HG03025 (cell line): ENCODE results near the gene NISCH.

Source experiments
- ATAC-seq: cut with Tn5 transposase; IDR thresholded peaks from one replicate; pipeline ENCODE4 v1.9.1; 2021; ENCODE audit warnings: mild to moderate bottlenecking, moderate library complexity; ENCODE audit not compliant: unreplicated experiment, low FRiP score

NISCH gene

DNA sequence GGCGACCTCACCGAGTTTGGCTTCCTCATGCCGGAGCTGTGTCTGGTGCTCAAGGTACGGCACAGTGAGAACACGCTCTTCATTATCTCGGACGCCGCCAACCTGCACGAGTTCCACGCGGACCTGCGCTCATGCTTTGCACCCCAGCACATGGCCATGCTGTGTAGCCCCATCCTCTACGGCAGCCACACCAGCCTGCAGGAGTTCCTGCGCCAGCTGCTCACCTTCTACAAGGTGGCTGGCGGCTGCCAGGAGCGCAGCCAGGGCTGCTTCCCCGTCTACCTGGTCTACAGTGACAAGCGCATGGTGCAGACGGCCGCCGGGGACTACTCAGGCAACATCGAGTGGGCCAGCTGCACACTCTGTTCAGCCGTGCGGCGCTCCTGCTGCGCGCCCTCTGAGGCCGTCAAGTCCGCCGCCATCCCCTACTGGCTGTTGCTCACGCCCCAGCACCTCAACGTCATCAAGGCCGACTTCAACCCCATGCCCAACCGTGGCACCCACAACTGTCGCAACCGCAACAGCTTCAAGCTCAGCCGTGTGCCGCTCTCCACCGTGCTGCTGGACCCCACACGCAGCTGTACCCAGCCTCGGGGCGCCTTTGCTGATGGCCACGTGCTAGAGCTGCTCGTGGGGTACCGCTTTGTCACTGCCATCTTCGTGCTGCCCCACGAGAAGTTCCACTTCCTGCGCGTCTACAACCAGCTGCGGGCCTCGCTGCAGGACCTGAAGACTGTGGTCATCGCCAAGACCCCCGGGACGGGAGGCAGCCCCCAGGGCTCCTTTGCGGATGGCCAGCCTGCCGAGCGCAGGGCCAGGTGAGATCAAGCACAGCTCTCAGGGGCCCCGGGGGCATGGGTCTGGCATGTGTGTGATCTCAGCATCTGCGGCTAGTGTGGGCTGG, 32.6 kb downstream of the NISCH start:
- no peak for ATAC-seq

DNA sequence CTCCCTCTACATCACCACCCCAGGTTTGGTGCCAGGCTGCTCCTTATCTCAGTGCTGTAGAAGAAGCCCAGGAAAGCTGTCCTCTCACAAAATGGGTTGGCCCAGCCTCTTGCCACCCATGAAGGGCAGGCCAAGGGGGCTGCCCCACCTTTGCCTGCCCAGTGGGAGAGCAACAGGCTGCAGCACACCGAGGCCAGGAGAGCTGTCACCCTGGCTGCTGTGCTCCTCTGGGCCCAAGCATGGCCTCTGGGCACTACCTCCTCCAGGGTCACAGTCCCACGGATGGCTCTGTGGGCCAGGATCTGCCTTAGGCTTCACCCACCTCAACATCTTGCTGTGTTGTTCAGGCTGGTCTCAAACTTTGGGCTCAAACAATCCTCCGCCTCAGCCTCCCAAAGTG, 33.3 kb downstream of the NISCH start:
- no peak for ATAC-seq

DNA sequence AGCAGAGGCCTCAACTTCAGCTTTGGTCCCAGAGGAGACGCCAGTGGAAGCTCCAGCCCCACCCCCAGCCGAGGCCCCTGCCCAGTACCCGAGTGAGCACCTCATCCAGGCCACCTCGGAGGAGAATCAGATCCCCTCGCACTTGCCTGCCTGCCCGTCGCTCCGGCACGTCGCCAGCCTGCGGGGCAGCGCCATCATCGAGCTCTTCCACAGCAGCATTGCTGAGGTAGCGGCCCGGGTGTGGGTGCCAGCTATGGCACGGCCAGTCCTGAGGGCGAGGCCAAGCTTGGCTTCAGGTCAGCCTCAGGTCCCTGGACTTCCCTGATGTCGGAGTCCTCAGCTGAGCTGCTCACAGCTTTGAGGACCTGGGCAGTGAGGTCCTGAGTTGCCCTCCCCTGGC, 34.0 kb downstream of the NISCH start:
- ATAC-seq = no peak

DNA sequence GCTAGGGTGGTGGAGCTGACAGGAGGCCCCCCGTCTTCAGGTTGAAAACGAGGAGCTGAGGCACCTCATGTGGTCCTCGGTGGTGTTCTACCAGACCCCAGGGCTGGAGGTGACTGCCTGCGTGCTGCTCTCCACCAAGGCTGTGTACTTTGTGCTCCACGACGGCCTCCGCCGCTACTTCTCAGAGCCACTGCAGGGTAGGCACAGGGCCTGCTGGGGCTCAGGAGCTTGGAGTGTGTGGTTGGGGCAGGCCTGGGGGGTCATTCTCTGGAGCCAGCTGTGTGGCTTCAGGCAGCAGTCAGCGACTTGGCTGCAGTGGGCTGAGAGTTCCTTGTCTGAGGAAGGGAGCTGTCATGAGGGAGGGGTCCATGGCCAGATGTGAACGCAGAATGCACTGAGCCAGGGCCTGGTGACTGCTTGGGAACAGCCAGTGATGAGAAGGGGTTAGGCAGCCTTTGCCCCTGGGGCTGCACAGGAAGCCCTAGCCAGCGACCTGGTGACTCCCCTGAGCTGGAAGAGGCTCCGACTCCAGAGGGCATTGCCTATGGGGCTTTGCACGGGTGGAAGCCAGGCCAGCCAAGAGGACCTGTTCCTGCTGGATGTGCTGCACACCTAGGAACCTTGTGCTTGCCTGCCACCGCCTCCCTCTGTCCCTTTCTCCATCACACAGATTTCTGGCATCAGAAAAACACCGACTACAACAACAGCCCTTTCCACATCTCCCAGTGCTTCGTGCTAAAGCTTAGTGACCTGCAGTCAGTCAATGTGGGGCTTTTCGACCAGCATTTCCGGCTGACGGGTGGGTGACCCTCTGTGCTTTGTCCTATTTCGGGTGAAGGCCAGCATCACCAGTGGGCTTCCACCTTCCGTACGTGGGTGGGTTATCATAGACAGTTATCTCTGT, 34.9 kb downstream of the NISCH start:
- no peak for ATAC-seq

DNA sequence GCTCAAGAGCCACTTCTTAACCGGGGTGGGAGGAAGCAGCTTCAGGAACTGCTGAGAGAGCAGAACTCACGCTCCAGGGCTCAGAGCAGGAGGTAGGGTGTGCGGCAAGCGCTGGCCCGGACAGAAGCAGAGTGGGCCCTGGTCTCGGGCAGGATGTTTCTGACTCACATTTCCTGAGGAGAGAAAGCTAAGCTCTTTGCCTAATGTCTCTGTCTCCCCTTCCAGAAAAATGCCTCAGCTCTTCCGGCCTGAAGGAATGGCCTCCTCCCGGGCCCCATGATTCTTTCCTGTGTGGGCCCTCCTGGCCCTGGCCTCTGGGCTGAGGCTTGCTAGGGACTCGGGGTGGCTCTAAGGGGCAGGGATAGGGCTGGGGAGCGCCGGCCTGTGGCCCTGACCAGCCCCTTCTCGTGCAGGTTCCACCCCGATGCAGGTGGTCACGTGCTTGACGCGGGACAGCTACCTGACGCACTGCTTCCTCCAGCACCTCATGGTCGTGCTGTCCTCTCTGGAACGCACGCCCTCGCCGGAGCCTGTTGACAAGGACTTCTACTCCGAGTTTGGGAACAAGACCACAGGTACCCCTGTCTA, 35.6 kb downstream of the NISCH start:
- ATAC-seq = no peak

DNA sequence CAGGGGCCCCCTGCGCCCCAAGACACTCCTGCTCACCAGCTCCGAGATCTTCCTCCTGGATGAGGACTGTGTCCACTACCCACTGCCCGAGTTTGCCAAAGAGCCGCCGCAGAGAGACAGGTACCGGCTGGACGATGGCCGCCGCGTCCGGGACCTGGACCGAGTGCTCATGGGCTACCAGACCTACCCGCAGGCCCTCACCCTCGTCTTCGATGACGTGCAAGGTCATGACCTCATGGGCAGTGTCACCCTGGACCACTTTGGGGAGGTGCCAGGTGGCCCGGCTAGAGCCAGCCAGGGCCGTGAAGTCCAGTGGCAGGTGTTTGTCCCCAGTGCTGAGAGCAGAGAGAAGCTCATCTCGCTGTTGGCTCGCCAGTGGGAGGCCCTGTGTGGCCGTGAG, 36.7 kb downstream of the NISCH start:
- ATAC-seq = no peak

DNA sequence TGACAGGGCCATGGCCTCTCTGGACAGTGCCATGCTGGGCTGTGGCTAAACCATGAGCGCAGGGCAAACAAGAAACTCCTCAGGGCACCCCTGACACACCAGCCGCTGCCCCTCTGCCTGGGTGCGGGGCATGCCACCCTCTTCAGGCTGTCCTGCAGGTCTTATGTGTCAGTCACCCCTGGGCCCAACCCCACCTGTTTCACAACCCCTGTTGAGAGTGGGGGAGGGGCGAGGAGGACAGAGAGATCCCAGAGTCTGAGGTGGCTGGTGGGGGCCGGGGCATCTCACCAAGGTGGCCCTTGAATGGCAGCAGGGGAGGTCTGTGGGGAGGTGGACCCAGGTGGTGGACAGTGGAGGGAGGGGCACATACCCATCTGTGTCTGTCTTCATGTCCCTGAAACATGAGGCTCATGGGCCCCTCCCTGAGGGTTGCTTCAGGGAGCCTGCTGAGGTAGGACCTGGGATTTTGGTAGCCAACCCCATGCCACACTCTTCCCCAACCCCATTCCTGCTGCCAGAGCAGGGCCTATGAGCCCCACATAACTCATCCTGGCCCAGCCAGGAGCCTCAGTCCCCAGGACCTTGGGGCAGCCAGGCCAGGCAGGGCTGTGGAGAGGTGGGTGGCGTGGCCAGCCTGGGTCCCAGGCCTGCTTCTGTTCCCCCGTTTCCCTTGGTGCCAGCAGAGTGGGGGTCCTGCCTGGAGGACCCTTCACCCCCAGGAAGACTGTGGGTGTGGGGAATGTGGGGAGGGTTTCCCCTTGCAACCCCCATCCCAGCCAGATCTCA, 38.0 kb downstream of the NISCH start:
- no peak for ATAC-seq

DNA sequence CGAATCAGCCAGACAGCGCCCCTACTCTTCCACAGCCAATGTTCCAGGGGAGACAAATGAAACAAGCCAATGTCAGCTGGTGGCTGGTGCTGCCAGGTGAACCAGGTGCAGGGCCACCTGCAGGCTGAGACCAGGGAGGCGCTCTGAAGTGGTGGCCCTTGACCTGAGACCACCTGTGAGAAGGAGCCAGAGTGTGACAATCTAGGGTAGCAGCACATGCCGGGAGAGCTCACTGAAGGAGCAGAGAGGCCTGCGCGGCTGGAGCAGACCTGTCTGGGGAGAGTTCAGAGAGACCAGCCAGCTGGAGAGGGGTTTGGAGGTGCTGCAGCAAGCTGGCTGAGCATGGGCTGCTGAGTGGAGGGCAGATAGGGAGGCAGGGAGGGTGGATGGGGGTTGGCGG, 39.0 kb downstream of the NISCH start:
- no peak for ATAC-seq

DNA sequence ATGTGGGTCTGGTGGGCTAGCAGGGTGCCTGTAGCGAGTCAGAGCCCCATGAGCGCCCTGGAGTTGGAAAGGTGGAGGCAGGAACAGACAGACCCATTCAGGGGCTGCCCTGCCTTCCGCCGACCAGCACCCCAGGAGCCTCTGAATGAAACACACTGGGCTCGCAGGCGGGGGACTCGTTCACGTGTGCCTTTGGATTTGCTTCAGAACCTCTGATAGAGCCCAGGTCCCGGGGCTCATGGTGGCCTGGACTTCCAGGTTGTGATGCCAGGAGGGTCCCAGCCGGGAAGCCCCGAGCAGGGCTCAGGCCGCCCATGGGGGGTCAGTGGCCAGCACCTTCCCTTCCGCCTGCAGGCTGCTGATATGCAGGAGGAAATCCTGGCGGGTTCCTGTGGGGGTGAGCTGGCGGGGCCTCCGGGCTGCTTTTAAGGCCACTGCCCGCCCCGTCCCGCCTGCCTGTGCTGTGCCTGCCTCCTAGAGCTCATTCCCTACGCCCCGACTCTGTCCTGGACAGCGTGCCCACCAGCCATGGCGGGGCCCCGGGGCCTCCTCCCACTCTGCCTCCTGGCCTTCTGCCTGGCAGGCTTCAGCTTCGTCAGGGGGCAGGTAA, 39.6 kb downstream of the NISCH start, which contains the start of gene STAB1:
Gene STAB1 (plus strand): TSS at position 453 of the 610 bp plus-strand sequence. CDS start 76 bp downstream, at position 529.
- ATAC-seq = no peak

DNA sequence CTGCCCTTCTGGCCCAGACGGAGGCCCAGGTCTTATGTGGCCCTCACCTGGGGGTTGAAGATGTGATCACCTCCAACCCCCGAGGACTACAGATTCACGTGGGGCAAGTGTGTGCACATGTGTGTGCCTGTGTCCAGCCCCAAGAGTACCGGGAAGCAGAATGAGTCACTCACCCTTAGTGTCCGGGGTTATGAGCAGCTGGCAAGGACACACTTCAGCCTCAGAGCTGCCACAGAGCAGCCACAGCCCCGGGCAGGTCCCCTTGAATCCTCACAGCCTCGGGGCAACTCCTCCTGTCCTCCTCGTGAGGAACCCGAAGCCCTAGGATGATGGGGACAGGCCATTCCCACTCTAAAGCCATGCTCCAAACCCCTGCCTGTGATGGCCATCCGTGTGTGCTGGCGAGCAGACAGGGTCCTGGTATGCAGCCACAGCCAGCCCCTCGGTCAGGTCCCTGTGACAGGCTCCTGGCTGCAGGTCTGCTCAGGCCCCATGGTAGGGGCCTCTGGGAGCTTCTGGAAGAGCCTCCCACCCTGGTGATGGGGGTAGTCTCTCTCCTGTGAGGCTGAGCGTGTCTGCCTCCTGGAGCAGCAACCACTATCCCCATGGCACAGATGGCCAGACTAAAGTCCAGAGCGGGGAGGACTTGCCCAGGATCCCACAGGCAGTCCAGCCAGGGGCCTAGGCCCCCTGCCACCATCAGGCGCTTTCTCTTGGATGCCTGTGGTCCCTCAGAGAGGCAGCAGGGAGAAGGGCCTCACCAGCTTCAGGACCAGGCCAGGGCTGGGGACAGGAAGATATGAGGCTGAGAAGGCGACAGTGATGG, 40.6 kb downstream of the NISCH start:
- ATAC-seq = no peak

DNA sequence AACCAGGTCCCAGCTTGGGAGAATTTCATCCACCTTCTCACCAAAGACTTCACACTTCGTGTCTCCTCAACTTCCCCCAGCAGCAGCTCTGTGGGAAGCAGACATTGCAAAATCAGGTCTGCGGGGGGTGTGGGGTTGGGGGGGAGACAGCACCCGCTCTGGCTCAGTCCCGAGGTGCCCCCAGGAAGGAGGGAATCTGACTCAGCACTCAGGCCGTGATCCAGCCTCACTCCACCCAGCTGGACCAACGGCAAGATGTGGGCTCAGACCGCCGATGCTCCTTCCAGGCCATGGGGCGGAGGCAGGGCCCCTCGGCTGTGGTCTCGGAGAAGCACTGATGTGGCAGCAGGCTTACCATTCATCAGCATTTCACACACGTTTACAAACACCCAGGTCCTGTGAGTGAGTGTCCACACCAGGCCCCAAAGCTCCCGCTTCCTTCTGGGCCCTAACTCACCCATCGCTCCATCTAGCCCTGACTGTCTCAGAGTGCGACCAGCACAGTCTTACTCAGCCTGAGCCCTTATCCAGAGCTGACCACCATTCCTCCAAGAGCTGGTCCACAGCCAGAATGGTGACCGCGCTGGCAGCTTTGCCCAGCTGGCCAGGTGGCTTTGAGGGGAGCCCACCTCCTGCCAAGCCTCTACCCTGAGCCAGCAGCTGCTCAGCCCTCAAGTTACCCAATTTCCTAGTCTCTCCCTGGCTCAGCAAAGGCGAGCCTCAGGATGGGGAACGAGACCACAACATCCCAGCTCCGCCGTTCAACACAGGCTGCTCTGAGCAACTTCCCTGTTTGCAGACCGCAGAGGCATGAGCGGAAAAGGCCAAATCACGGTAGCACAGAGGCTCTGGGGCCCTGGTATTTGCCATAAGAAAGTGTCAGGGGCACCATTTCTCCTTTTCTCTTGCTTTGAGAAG, 43.0 kb downstream of the NISCH start:
- ATAC-seq = no peak

DNA sequence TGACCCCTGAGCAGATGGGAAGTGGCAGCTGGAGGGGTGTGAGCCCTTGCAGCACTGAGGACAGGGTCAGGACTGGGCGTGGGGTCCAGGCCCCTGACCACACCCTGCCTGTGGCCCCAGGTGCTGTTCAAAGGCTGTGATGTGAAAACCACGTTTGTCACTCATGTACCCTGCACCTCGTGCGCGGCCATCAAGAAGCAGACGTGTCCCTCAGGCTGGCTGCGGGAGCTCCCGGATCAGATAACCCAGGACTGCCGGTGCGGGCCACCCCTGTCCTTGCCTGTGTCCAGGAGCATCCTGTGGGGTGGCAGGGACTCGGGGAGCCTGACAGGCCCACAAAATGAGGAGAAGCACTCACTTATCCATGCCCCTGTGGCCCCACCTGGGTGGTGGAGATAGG, 45.6 kb downstream of the NISCH start:
- no peak for ATAC-seq

DNA sequence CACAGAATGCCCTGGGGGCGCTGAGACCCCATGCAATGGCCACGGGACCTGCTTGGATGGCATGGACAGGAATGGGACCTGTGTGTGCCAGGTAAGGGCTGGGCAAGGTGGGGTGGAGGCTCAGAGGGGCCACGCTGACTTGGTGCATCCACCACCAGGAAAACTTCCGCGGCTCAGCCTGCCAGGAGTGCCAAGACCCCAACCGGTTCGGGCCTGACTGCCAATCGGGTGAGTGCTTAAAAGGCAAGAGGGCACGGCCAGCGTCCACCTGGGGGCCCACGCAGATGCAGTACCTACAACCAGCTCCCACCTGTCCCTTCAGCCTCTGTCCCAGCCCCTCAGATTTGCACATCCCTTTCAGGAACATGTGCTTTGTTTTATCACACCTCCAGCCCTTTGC, 46.6 kb downstream of the NISCH start:
- no peak for ATAC-seq

DNA sequence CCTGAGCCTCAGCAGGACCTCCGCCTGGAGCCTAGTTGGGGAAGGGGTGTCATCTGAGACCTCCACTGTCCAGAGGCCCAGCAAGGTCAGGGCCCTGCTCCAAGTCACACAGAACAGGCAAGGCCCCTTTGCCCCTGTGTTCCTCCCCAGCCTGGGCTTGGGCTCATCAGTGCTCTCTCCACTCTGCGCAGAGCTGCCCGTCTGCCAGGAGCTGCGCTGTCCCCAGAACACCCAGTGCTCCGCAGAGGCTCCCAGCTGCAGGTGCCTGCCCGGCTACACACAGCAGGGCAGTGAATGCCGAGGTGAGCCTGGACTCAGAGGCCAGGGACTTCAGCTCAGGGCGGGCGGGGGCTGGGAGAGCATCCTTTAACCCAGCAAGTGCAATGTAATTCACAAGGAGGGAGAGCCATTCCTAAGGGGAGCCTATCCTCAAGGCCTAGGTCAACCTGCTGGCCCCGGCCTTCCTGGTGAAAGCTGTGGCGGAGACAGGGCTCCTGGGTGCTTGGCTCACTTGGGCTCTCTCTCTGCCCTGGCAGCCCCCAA, 47.5 kb downstream of the NISCH start:
- no peak for ATAC-seq

DNA sequence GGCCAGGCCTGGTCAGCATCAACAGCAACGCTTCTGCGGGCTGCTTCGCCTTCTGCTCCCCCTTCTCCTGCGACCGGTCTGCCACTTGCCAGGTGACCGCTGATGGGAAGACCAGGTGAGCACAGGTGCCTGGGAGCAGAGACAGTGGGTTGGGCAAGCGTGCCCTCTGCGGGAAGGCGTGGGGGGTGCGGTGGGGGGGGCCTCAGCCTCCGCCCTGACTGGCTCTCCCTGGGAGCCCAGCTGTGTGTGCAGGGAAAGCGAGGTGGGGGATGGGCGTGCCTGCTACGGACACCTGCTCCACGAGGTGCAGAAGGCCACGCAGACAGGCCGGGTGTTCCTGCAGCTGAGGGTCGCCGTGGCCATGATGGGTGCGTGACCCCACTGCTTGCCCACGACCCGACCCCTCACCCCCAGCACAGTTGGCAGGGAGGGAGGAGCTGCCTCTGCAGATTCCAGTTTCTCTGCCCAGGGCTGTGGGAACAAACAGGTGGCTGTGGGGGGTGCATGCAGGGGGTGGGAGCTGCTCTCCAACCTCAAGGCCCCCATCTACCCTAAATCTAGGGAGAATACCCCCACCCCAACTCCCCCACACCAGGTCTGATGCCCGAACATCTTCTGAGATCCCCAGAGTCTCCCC, 48.5 kb downstream of the NISCH start:
- no peak for ATAC-seq

DNA sequence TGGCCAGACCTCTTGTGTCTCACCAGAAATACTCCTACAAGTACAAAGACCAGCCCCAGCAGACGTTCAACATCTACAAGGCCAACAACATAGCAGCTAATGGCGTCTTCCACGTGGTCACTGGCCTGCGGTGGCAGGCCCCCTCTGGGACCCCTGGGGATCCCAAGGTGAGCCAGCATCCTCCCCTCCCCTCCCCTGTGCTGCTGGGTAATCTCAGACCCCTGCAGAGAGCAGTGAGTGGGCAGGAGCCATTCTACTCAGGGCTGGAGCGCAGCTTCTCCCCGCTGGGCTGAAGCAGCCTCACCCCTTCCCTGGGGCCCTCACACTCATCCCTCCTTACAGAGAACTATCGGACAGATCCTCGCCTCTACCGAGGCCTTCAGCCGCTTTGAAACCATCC, 49.6 kb downstream of the NISCH start:
- no peak for ATAC-seq

DNA sequence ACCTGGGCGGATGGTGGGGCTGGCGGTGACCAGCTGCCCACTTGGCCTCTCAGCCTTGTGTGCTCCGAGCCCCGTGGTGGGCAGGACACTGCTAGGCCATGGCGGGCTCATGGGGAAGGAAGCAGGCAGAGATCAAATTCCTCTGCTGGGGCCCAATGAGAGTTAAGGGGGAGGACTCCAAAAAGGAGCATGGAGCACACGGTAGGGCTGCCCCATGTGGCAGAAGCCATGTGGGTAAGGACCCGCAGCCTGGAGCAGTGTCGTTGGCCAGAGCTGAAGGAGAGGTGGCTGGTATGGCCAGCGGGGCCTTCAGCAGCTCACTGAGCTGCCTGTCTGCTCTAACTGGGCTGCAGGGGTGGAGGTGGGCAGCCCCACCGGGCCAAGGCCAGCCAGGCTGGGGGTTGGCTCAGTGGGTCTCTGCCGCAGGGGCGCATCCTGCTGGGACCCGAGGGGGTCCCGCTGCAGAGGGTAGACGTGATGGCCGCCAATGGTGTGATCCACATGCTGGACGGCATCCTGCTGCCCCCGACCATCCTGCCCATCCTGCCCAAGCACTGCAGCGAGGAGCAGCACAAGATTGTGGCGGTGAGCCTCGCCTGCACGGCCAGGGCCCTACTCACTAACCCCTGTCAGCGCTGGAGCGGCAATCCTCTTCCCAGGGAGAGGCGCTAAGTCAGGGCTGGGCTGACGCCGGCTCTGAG, 51.0 kb downstream of the NISCH start:
- ATAC-seq = no peak
